ENCODE measurements around the gene VPS37D. TPM values are rescaled to one million over a fixed set of nuclear protein-coding genes. Genes with fewer than 3 reads are reported as not detected.

The VPS37D gene
- total RNA-seq, 1 experiment from 2014 or later: 0.85 TPM

GRCh38 chr7:73650524-73650923, 17.1 kb upstream of the VPS37D start:
- Histone ChIP-seq H3K27me3 (ENCODE audit: insufficient read depth, low read length) (peaks cover 4% of the 10 kb centered on the region; the same call in 1 of the 2 replicates), H4K5ac (ENCODE audit: insufficient read length, low read depth, low read length) (no peak overlapping the region), H2BK5ac (ENCODE audit: insufficient read length, low read length) (no peak overlapping the region), H2BK15ac (ENCODE audit: low read depth, low read length) (no peak overlapping the region), H3K9ac (ENCODE audit: extremely low read depth, insufficient read length, low read length) (no peak overlapping the region), H4K20me1 (ENCODE audit: control insufficient read depth, insufficient read depth, insufficient read length) (no peaks in the 10 kb centered on the region), H4K8ac (replicated peaks; ENCODE audit: insufficient read length, low read depth, low read length) (no peak overlapping the region), H3K4ac (ENCODE audit: low read depth, low read length) (no peak overlapping the region), H4K91ac (ENCODE audit: insufficient read length, low read depth, low read length) (no peak overlapping the region), H3K9me3 (ENCODE audit: control insufficient read depth, low read depth, low read length) (no peaks in the 10 kb centered on the region), H2BK12ac (ENCODE audit: insufficient read length, low read depth, low read length) (no peak overlapping the region), H3K79me1 (ENCODE audit: insufficient read depth, low read depth, low read length, poor library complexity, severe bottlenecking) (no peaks in the 10 kb centered on the region), H2AK5ac (ENCODE audit: insufficient read length, low read length) (no peak overlapping the region), H3K4me1 (ENCODE audit: insufficient read depth, low read length) (0 out of 2 replicates have a peak, but pooled peaks cover 3% of the 10 kb centered on the region), H3K56ac (ENCODE audit: insufficient read length, low read depth, low read length) (no peak overlapping the region), H3K14ac (ENCODE audit: insufficient read depth, low read length) (no peak overlapping the region; the same call in 1 of the 2 replicates), H2BK120ac (ENCODE audit: low read depth, low read length, poor library complexity, severe bottlenecking) (no peak overlapping the region), H3K18ac (ENCODE audit: insufficient read length, low read depth, low read length) (no peak overlapping the region), H3K27ac (ENCODE audit: insufficient read length, low read depth, low read length) (no peak overlapping the region), H3K23ac (ENCODE audit: insufficient read length, low read depth, low read length) (no peak overlapping the region), H2AFZ (ENCODE audit: low read length) (no peak overlapping the region), H3K23me2 (ENCODE audit: insufficient read length, low read depth, low read length, poor library complexity, severe bottlenecking) (peaks cover 8% of the 10 kb centered on the region), H3K4me2 (ENCODE audit: insufficient read depth, insufficient read length, low read length) (no peak overlapping the region), H3K79me2 (ENCODE audit: insufficient read depth, low read length) (no peaks in the 10 kb centered on the region), H2BK20ac (ENCODE audit: low read depth, low read length, poor library complexity, severe bottlenecking) (no peak overlapping the region), H3T11ph (ENCODE audit: low read length) (no peak overlapping the region)
- TF ChIP-seq, protein P1, sequence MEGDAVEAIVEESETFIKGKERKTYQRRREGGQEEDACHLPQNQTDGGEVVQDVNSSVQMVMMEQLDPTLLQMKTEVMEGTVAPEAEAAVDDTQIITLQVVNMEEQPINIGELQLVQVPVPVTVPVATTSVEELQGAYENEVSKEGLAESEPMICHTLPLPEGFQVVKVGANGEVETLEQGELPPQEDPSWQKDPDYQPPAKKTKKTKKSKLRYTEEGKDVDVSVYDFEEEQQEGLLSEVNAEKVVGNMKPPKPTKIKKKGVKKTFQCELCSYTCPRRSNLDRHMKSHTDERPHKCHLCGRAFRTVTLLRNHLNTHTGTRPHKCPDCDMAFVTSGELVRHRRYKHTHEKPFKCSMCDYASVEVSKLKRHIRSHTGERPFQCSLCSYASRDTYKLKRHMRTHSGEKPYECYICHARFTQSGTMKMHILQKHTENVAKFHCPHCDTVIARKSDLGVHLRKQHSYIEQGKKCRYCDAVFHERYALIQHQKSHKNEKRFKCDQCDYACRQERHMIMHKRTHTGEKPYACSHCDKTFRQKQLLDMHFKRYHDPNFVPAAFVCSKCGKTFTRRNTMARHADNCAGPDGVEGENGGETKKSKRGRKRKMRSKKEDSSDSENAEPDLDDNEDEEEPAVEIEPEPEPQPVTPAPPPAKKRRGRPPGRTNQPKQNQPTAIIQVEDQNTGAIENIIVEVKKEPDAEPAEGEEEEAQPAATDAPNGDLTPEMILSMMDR (conservative IDR thresholded peaks at IDR 0.05): no peak
- Mint-ChIP-seq H3K27ac (no peak overlapping the region), H3K27me3 (ENCODE audit: low read depth) (peaks cover 77% of the 10 kb centered on the region), H3K4me1 (peaks cover 9 to 28% of the 10 kb centered on the region in 2 experiments), H3K9me3 (peaks cover 4% of the 10 kb centered on the region in 2 experiments; a peak in 4 of 5 replicates), H3K4me3 (no peak overlapping the region), H3K36me3 (ENCODE audit: insufficient read depth in 1 of 3, low read depth in 3 of 3) (peaks cover 0 to 3% (median 0%) of the 10 kb centered on the region in 3 experiments; a peak in 2 of 7 replicates)
- no peak for DNase-seq
- no CpG with 5 or more reads among the region's 5 CpGs for WGBS (ENCODE audit: extremely low coverage, insufficient read length, low lambda C conversion rate)

Data from H9 (cell line).